Mucosa of rectum (tissue), 2 donors: ENCODE measurements around the gene GJA10.
"Not testable (repeated sequence)": the region's sequence is repeated elsewhere in the genome, so short reads cannot be mapped to it uniquely, and the experiment has no call there.

Experiments used
- H3K27ac ChIP-seq, 2 donors: one replicate each; pipeline ENCODE4 v1.7.0; 2013; ENCODE audit warnings: inconsistent platforms in 2 of 2, low read depth in 2 of 2, low read length in 2 of 2
- H3K27me3 ChIP-seq, 2 donors: one replicate each; pipeline ENCODE4 v1.7.0; 2013; ENCODE audit warnings: low read length in 2 of 2; ENCODE audit not compliant: control insufficient read depth in 2 of 2, insufficient read depth in 2 of 2
- H3K36me3 ChIP-seq, 2 donors: one replicate each; pipeline ENCODE4 v1.7.0; 2013; ENCODE audit warnings: low read length in 2 of 2; ENCODE audit not compliant: control insufficient read depth in 2 of 2, insufficient read depth in 2 of 2
- H3K4me1 ChIP-seq, 2 donors: one replicate each; pipeline ENCODE4 v1.7.0; 2013; ENCODE audit warnings: low read length in 2 of 2, mild to moderate bottlenecking in 1 of 2; ENCODE audit not compliant: control insufficient read depth in 2 of 2, insufficient read depth in 2 of 2
- H3K4me3 ChIP-seq, 2 donors: one replicate each; pipeline ENCODE4 v1.7.0; 2013; ENCODE audit warnings: low read length in 2 of 2
- H3K9ac ChIP-seq, 2 donors: one replicate each; pipeline ENCODE4 v1.7.0; 2013; ENCODE audit warnings: low read length in 2 of 2, low read depth in 1 of 2, mild to moderate bottlenecking in 1 of 2
- H3K9me3 ChIP-seq, 2 donors: one replicate each; pipeline ENCODE4 v1.7.0; 2013; ENCODE audit warnings: low read length in 2 of 2; ENCODE audit not compliant: control insufficient read depth in 2 of 2
- donor health status: healthy.
- donor health status: Normal muscosa, but diverticular disease.

The GJA10 gene

DNA sequence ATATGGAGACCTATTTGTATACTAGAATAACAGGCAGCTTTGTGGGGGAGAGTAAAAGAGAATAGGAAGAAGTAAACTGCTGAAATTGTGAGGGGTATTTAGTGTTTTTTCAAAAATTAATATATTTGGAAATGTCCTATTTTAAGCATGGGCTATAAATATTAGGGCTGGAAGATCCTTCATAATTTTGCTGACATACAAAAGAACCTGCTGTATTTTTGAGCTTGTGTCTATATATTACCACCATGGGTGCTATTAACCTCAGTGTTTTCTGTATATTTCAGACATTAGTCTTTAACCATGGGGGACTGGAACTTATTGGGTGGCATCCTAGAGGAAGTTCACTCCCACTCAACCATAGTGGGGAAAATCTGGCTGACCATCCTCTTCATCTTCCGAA is at the start of gene GJA10:
GJA10 (plus strand) TSS at position 301 of the 400 bp plus-strand sequence; CDS start at position 301, 0 bp downstream.
- H3K27me3 ChIP-seq: peaks cover 4% of the 10 kb centered on the region in 2 donors
- no peak within 1 kb of the TSS for H3K27ac ChIP-seq
- no peaks in the 10 kb centered on the region for H3K9me3 ChIP-seq
- H3K36me3 ChIP-seq: no peaks in the 10 kb centered on the region
- no peaks in the 10 kb centered on the region for H3K4me1 ChIP-seq
- H3K4me3 ChIP-seq: no peak within 1 kb of the TSS
- H3K9ac ChIP-seq: no peak within 1 kb of the TSS

DNA sequence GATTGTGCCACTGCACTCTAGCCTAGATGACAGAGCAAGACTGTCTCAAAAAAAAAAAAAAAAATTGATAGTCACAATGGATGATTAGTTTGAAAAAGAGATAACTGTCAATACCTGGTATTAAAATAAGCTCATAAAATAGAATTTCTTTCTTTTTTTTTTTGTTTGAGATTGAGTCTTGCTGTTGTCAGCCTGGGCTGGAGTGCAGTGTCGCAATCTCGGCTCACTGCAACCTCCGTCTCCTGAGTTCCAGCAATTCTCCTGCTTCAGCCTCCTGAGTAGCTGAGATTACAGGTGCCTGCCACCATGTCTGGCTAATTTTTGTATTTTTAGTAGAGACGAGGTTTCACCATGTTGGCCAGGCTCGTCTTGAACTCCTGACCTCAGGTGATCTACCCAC is 46.8 kb upstream of the GJA10 start:
- not testable (repeated sequence) for H3K27me3 ChIP-seq, H3K27ac ChIP-seq, H3K4me1 ChIP-seq, H3K4me3 ChIP-seq, H3K36me3 ChIP-seq, H3K9ac ChIP-seq, H3K9me3 ChIP-seq

DNA sequence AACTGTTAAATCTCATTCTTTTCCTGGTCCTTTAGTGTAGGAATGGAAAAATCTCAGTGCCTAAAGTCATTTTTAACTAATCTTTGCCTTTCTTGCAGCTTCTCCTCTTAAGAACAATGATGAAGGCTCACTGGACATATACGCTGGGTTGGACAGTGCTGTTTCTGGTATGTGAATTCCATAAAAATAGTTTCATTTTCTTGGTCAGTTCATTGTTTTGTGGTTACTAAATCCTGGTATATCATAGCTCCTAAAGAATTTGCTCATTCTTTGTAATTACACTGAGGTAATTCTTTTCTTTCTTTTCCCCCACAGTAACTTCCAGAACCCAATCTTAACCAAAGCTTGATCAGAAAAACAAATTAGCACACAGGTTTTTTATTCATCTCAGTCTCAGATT is 41.2 kb upstream of the GJA10 start:
- Histone ChIP-seq H3K9ac (no peak overlapping the region), H3K9me3 (no peaks in the 10 kb centered on the region), H3K4me1 (no peaks in the 10 kb centered on the region), H3K27ac (no peak overlapping the region), H3K27me3 (no peaks in the 10 kb centered on the region), H3K4me3 (no peak overlapping the region), H3K36me3 (peaks cover 25 to 40% of the 10 kb centered on the region in 2 donors)

DNA sequence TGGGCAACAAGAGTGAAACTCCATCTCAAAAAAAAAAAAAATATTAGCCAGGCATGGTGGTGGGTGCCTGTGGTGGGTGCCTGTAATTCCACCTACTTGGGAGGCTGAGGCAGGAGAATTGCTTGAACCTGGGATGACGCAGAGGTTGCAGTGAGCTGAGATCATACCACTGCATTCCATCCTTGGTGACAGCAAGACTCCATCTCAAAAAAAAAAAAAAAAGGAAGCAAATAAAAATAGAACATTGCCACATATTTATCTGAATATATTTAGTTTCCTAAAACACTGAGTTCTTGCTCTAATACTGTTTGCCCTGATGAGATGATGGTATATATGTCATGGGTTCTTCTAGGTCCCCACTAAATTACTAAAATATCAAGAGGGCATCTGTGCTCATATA is 36.2 kb upstream of the GJA10 start:
- H3K27ac ChIP-seq: no peak overlapping the region
- H3K4me3 ChIP-seq: no peak overlapping the region
- H3K9me3 ChIP-seq: no peaks in the 10 kb centered on the region
- no peaks in the 10 kb centered on the region for H3K4me1 ChIP-seq
- H3K36me3 ChIP-seq: peaks cover 48 to 57% of the 10 kb centered on the region in 2 donors
- no peaks in the 10 kb centered on the region for H3K27me3 ChIP-seq
- H3K9ac ChIP-seq: no peak overlapping the region

DNA sequence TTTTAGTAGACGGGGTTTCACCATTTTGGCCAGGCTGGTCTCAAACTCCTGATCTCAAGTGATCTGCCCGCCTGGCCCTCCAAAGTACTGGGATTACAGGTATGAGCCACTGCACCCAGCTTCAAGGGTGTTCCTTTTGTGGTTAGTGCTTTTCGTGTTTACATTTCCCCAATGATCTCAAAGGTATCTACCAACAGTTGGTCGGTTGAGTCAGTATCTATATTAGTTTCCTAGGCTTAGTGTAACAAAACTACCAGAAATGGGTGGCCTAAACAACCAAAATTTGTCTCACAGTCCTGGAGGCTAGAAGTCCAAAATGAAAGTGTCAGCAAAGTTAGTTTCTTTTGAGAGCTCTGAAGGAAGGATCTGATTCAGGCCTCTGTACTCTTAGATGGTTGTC is 34.5 kb upstream of the GJA10 start:
- H3K27me3 ChIP-seq: no peaks in the 10 kb centered on the region
- no peaks in the 10 kb centered on the region for H3K9me3 ChIP-seq
- H3K27ac ChIP-seq: no peak overlapping the region
- no peak overlapping the region for H3K4me3 ChIP-seq
- H3K9ac ChIP-seq: no peak overlapping the region
- H3K4me1 ChIP-seq: no peaks in the 10 kb centered on the region
- H3K36me3 ChIP-seq: peaks cover 43 to 56% of the 10 kb centered on the region in 2 donors

DNA sequence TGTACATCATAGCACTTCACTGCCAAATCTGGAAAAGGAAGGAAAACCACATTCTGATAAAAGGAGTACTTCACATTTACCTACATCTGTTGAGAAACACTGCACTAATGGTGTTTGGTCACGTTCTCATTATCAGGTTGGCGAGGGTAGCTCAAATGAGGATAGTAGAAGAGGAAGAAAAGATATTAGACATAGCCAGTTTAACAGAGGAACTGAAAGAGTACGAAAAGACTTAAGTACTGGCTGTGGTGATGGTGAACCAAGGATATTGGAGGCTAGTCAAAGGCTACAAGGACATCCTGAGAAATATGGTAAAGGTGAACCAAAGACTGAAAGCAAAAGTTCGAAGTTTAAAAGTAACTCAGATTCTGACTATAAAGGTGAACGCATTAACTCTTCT is 32.0 kb upstream of the GJA10 start:
- H3K4me3 ChIP-seq: no peak overlapping the region
- no peaks in the 10 kb centered on the region for H3K9me3 ChIP-seq
- H3K27me3 ChIP-seq: no peaks in the 10 kb centered on the region
- H3K36me3 ChIP-seq: peaks cover 42 to 45% of the 10 kb centered on the region in 2 donors
- no peak overlapping the region for H3K27ac ChIP-seq
- no peaks in the 10 kb centered on the region for H3K4me1 ChIP-seq
- no peak overlapping the region for H3K9ac ChIP-seq

DNA sequence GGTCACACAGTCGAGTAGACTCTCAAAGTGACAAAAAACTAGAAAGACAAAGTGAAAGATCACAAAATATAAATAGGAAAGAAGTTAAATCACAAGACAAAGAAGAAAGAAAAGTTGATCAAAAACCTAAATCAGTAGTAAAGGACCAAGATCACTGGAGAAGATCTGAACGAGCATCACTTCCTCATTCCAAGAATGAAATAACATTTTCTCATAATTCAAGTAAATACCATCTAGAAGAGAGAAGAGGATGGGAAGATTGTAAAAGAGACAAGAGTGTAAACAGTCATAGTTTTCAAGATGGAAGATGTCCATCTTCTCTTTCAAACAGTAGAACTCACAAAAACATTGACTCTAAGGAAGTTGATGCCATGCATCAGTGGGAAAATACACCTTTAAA is 31.6 kb upstream of the GJA10 start:
- Histone ChIP-seq H3K27me3 (no peaks in the 10 kb centered on the region), H3K27ac (no peak overlapping the region), H3K4me3 (no peak overlapping the region), H3K9ac (no peak overlapping the region), H3K9me3 (no peaks in the 10 kb centered on the region), H3K4me1 (no peaks in the 10 kb centered on the region), H3K36me3 (peaks cover 40 to 47% of the 10 kb centered on the region in 2 donors)

DNA sequence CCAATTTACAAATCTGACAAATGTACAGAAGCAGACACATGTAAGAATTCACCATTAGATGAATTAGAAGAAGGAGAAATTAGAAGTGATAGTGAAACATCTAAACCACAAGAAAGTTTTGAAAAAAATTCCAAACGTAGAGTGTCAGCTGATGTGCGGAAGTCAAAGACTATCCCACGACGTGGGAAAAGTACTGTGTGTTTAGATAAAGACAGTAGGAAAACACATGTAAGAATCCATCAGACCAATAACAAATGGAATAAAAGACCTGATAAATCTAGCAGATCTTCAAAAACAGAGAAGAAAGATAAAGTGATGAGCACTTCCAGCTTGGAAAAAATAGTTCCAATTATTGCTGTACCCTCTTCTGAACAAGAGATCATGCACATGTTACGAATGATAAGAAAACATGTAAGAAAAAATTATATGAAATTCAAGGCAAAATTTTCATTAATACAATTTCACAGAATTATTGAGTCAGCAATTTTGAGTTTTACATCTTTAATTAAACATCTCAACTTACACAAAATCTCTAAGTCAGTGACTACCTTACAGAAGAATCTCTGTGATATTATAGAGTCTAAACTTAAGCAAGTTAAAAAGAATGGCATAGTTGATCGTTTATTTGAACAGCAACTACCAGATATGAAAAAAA is 28.1 kb upstream of the GJA10 start:
- H3K36me3 ChIP-seq: peaks cover 24 to 45% of the 10 kb centered on the region in 2 donors
- H3K9ac ChIP-seq: no peak overlapping the region
- H3K9me3 ChIP-seq: no peaks in the 10 kb centered on the region
- H3K4me3 ChIP-seq: no peak overlapping the region
- H3K27ac ChIP-seq: no peak overlapping the region
- H3K27me3 ChIP-seq: no peaks in the 10 kb centered on the region
- no peaks in the 10 kb centered on the region for H3K4me1 ChIP-seq

DNA sequence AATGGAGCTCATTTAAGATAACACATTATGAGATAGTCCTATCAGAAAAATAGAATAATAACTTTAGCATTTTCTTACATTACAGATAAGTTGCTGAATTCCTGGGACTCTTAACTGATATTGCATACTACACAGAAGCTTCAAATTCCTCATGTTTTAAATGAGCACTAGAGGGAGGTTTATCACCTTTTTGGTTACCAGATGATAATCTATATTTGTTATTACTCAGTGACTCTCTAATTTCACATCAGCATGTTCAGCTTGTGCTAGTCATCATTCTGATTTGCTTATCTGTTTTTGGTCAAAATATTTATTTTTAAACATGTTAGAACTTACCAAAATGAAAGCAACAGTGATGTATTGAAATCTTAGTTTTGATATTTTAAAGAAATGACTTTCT is 20.5 kb upstream of the GJA10 start:
- Histone ChIP-seq H3K27me3 (no peaks in the 10 kb centered on the region), H3K4me1 (no peaks in the 10 kb centered on the region), H3K9ac (no peak overlapping the region), H3K4me3 (no peak overlapping the region), H3K27ac (no peak overlapping the region), H3K9me3 (no peaks in the 10 kb centered on the region), H3K36me3 (peaks cover 5 to 9% of the 10 kb centered on the region in 2 donors)

DNA sequence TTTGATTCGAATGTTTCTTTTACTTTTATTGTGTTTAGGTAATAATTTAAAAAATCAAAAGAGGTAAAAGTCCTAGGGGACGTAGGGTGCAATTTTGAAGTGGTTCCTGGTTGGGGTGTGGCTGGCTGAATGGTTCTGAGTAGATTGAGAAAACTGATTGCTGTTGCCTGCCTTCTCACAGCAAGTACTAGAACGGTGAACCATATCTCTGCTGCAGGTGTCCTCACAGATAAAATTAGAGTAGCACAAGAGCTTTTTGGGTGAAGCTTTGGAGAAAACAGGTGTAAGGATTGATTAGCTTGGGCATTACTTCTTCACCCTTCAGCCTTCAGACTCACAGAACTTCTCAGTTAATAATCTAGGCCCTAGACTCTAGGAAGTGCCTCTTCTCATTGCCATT is 19.8 kb upstream of the GJA10 start:
- H3K27me3 ChIP-seq: no peaks in the 10 kb centered on the region
- no peak overlapping the region for H3K9ac ChIP-seq
- H3K27ac ChIP-seq: no peak overlapping the region
- peaks cover 5 to 9% of the 10 kb centered on the region in 2 donors for H3K36me3 ChIP-seq
- H3K9me3 ChIP-seq: no peaks in the 10 kb centered on the region
- H3K4me1 ChIP-seq: no peaks in the 10 kb centered on the region
- H3K4me3 ChIP-seq: no peak overlapping the region
